Stimulated activated CD4-positive, alpha-beta T cell treated with anti-CD3 and anti-CD28 coated beads, Interleukin-12 subunit alpha, Interleukin-12 subunit beta, amount 100 ng/mL, for 48 hours (primary cell): ENCODE results near the gene DCST1.

Experiments
- DNase-seq, 3 donors: peaks; one replicate each; pipeline ENCODE4 v3.0.0-alpha.2; 2020; ENCODE audit warnings: low read depth in 2 of 3, low spot score in 1 of 3

The DCST1 gene

DNA sequence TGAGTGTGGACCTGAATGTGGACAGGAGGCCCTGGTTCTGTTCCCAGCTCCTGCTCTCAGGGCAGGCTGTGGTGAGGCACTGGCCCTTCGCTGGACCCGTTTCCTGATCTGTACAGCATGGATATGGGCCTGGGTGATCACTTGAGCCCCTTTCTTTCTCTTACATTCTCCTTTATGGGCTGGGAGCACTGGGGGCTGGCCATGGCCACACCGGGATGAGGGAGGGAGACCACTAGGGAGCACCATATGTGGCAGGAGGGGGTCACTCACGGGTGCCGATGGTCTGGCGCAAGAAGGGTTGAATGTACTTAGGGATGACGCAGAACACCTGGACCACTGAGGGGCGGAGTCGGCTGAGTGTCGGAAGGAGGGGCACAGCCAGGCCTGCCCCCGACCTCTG lies 2.7 kb upstream of the DCST1 start:
- no peak for DNase-seq

- DNase-seq = no peak
These were observed 738 bp upstream of the DCST1 start for GRCh38 chr1:155032886-155033285.

GRCh38 chr1:155034318-155035208 lies 939 bp downstream of the DCST1 start:
- no peak for DNase-seq

- no peak for DNase-seq
These were observed 2.3 kb downstream of the DCST1 start for GRCh38 chr1:155035936-155036335.

DNA sequence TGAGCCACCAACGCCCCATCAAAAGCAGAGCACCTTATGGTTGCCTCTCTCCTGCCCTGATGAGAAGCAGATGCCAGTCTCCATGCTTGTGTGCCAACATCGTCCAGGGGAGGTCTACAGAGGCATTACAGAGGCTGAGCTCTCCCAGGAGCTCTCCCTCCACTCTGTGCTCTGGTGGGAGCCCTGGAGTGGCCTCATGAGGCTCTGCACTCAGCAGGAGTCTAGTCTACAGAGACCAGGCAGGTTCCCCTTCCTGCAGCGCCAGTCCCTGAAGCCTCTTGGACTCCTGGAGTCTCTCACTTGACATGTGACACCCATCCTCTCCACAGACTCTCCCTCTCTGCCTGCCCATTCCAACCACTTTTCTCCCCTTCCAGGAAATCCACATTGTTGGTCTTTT lies 3.4 kb downstream of the DCST1 start:
- DNase-seq = no peak

- DNase-seq = no peak
These were observed 4.3 kb downstream of the DCST1 start for GRCh38 chr1:155037851-155038441.

- DNase-seq = no peak
These were observed 5.1 kb downstream of the DCST1 start for GRCh38 chr1:155038602-155039307.

DNA sequence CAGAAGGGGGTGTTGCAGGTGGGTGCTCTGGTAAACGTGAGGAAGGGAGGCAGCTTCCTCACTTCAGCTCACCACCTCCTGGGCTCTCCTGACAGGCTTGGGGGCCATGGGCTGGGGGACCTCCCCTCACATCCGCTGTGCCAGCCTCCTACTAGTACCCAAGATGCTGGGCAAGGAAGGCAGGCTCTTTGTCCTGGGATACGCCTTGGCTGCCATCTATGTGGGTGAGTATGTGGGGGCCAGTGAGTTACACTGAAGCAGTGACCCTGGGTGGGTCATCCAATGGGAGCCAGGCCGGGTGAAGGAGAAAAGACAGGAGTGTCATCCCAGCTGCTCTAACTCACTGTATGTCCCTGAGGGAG lies 5.7 kb downstream of the DCST1 start:
- DNase-seq = no peak

- no peak for DNase-seq
These were observed 6.9 kb downstream of the DCST1 start for GRCh38 chr1:155040358-155041093.

GRCh38 chr1:155042789-155043188 lies 9.2 kb downstream of the DCST1 start:
- DNase-seq = no peak

- no peak for DNase-seq
These were observed 9.7 kb downstream of the DCST1 start for GRCh38 chr1:155043301-155043702.

DNA sequence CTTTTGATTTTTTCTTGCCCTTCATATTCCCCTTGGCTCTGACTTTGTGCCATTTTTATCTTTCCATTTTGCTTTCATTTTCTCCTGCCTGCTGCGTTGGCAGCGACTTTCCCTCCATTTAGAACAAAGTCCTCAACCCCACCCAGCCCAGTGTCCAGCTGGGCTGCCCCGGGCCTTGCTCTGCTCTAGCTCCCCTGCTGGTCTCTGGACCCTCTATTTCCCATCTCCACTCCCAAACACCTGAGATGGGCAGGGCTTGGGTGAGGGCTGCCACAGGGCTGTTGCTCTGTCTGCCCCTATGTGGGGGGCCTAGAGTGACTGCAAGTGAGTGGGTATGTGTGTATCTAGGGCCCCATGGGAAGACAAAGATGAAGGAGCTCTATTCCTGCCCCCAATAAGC lies 10.2 kb downstream of the DCST1 start:
- DNase-seq = no peak

DNA sequence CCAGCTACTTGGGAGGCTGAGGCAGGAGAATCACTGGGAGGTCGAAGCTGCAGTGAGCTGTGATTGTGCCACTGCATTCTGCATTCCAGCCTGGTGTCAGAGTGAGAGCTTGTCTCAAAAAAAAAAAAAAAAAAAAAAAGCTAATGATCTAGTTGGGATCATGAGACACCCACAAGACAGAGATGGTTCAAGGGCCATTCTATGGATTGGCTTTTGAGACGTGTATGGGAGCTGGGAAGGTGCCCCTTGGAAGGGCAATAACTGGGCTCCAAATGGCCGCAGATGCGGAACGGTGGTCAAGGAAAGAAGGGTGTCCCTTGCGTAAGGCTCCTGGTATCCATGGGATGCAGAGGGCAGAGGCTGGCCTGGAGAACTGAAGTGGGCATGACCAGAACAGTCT lies 10.7 kb downstream of the DCST1 start:
- no peak for DNase-seq

GRCh38 chr1:155044812-155045657 lies 11.4 kb downstream of the DCST1 start:
- peak in 1 of 3 donors; percentile 49 for DNase-seq

DNA sequence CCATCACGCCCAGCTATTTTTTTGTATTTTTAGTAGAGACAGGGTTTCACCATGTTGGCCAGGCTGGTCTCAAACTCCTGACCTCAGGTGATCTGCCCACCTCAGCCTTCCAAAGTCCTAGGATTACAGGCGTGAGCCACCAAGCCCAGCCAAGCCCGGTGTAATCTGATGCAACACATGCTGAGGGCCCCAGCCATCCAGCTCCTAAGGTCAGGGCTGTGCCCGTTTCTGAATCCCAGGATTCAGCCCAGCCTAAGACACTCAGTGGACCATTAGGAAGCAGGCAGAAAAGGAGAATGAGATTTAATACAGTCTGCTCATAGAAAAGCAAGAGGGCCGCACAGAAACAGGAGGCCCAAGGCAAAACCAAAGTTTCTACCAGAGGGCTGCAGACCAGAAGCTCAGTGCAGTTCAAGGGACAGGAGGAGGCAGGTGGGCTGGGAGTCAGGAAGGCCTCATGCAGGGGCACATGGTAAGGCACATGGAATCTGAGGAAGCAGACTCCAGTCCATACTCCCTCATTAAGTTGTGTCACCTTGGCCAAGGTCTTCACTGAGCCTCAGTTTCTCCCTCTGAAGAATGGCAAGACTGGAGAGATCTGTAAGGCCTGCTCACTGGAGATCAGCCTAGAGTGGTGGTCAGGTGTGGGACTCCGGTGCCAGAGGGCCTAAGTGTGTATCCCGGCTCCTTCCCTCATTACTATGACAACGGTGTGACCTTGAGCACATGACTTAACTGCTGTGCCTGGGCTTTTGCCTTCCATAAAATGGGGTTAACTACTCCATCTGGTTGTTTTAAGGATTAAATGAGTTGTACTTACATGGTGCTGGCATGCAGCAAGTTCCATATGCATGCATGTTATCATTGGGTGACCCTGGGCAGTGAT lies 15.1 kb downstream of the DCST1 start:
- DNase-seq = no peak

DNA sequence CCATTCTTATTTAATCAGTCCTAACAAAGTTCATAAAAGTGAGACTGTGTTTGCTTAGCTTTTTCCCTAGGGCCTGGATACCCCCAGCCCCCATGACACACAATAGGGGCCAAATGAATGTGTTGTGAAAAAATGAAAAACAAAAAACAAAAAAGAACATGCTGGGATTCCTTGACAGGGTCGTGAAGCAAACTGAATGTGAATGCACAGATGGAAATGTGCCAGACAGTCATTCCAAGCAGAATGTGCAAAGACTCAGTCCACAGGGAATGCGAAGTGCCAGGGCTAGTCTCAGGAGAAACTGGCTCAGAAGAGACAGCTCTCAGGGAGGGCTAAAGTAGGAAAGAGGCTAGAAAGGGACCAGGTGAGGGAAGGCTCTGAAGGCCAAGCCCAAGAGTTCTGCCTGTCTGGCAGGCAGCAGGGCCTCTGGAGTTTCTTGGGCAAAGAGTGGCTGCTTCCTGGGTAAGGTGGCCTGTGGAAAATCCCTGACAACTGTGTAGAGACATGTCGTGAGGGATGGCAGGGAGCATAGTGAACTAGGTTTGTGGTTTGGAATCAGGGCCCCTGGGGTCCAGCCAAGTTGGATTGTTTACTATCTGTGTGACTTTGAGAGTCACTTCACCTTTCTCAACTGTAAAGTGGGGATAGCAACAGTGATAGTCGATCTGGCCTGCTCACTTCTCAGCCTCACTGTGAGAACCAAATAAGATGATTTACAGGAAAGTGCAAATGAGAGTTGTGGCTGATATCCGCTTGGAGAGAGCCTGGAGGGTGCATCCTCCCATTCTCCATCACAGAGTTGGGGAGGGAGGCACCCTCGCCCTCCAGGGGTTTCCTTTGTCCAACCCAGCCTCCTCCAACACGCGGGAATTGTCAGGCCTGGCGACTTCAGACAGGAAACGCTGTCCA lies 16.3 kb downstream of the DCST1 start:
- no peak for DNase-seq

DNA sequence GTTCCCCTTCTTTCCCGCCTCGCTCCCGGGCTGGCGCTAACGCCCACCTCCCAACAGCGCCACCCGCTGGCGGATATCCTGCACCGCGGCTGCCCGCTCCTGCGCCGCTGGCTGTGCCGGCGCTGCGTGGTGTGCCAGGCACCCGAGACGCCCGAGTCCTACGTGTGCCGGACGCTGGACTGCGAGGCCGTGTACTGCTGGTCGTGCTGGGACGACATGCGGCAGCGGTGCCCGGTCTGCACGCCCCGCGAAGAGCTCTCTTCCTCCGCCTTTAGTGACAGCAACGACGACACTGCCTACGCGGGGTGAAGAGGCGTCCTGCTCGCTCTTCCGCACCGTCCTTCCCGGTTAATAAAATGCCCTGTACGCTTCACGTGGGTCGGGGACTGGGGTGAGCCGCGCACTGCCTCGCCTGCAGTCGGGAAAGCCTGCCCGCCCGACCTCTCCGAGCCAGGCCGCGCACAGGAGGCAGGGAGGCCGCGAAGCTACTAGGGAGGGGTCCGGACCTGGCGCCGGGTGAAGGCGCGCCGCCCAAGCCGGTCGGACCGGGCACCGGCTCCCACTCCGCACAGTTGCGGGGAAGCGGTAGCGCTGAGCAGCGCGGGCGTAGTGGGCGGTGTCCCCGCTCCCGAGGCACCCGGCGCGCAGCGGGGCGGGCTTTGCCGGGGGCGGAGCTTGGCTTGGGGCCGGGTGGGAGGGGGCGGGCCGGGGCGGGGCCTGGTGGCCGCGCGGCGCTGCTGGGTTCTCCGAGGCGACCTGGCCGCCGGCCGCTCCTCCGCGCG lies 17.1 kb downstream of the DCST1 start, which contains the start of gene ADAM15:
ADAM15 (plus strand) TSS at position 757 of the 782 bp plus-strand sequence. CDS start 71 bp downstream, outside the sequence.
- DNase-seq = peak; percentile 56 to 75 (median 72)
